ENCODE data around the gene CHMP4A. TPM values are rescaled to one million over a fixed set of nuclear protein-coding genes. Genes with fewer than 3 reads are reported as not detected.

CHMP4A gene
- total and polyA plus RNA-seq, 2 donors (not counting 1 experiment from before 2014, with no cell fraction given), result 91.2 to 103 TPM

GRCh38 chr14:24213866-24214662 is 776 bp upstream of the CHMP4A start:
- CTCF ChIA-PET, result interaction anchor here (0.7 to 4.2 kb wide), 21 partner anchors 10 to 223 kb away, joined by 3 to 24 read pairs (median 4); partner anchors contain the start of genes CBLN3, CIDEB, DHRS1 and IPO4
- Histone ChIP-seq H3K9ac (ENCODE audit: low read length) (peak overlapping the region; percentile 96), H3K4me1 (ENCODE audit: control insufficient read depth in 2 of 2, insufficient read depth in 2 of 2, low read length in 2 of 2) (peaks cover 32 to 33% of the 10 kb centered on the region in 2 donors), H4K20me1 (ENCODE audit: control insufficient read depth, insufficient read depth, low read length, poor library complexity, severe bottlenecking) (peaks cover 2% of the 10 kb centered on the region), H3K79me2 (ENCODE audit: control insufficient read depth, insufficient read depth, low read length) (peaks cover 67% of the 10 kb centered on the region), H3K4me2 (replicated peaks; ENCODE audit: low read depth, low read length, poor library complexity, severe bottlenecking) (peak overlapping the region; percentile 73), H3K9me3 (ENCODE audit: control extremely low read depth in 1 of 3, control insufficient read depth in 2 of 3, insufficient read depth in 1 of 3, low read length in 2 of 3) (no peaks in the 10 kb centered on the region), H3K4me3 (ENCODE audit: control extremely low read depth in 1 of 5, extremely low read depth in 1 of 5, insufficient read depth in 1 of 5, low read depth in 2 of 5, low read length in 4 of 5) (peak overlapping the region in 2 of 5 experiments; percentile 84 to 89), H2AFZ (ENCODE audit: insufficient read depth, low read depth, low read length, poor library complexity, severe bottlenecking) (peak overlapping the region; percentile 77), H3K36me3 (replicated peaks in 1 of 2; ENCODE audit: control extremely low read depth in 1 of 2, control insufficient read depth in 1 of 2, extremely low read depth in 1 of 2, insufficient read depth in 2 of 2, low read length in 1 of 2) (peaks cover 4 to 34% of the 10 kb centered on the region in 2 experiments), H3K27me3 (replicated peaks in 1 of 4; ENCODE audit: control extremely low read depth in 1 of 4, control insufficient read depth in 3 of 4, insufficient read depth in 4 of 4, low read length in 3 of 4) (no peaks in the 10 kb centered on the region), H3K27ac (ENCODE audit: low read length in 2 of 2) (peak overlapping the region; percentile 93 to 98)
- no peaks in the 10 kb centered on the region for H3K27me3 Mint-ChIP-seq
- H3K27ac Mint-ChIP-seq, result peak overlapping the region; percentile 98
- TF ChIP-seq EZH2 (IDR thresholded peaks at IDR 0.05; ENCODE audit: borderline replicate concordance, insufficient read depth, low read depth, low read length, poor library complexity, severe bottlenecking) (no peak), CTCF (IDR thresholded peaks at IDR 0.05) (no peak)
- H3K9me3 Mint-ChIP-seq (ENCODE audit: insufficient read depth), result no peaks in the 10 kb centered on the region
- intact Hi-C loops (cut with micrococcal nuclease), result loop anchor here (1.0 to 10.0 kb wide), 10 partner anchors 18 to 659 kb away; partner anchors contain the start of genes DCAF11, DHRS1, EMC9 and GMPR2
- WGBS (ENCODE audit: insufficient coverage), result 100% methylated on average over 5 of the region's 7 CpGs
- H3K4me1 Mint-ChIP-seq, result peaks cover 43% of the 10 kb centered on the region
- DNase-seq (no peak), ATAC-seq (ENCODE audit: low read depth) (no peak)
- POLR2A ChIA-PET, result interaction anchor here (0.5 to 5.3 kb wide), 19 partner anchors 19 to 217 kb away, joined by 3 to 64 read pairs (median 4); partner anchors contain the start of genes CBLN3, DCAF11, EMC9 and GMPR2
- H3K4me3 Mint-ChIP-seq, result peak overlapping the region; percentile 93

Measured in B cell (primary cell).